ENCODE data around the gene FHIP1A. TPM values are rescaled to one million over a fixed set of nuclear protein-coding genes. Genes with fewer than 3 reads are reported as not detected.

Gene FHIP1A
- total and polyA plus RNA-seq, 2 donors (not counting 3 experiments of a cell fraction or from before 2014, with no cell fraction given), result 0.19 to 0.58 TPM

DNA sequence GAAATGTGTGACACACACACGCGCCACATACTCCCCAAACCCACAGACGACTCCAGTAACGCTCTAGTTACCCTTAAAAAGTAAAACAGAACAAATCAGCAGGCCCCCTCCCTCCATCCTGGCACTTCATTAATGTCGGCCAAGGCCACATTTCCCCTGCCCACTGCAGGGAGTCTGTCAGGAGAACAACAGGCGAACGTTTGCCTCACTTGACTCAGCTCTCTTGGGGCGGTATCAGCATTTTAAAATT is 671 bp upstream of the FHIP1A start:
- ChIA-PET CTCF (interaction anchor here (0.6 to 1.4 kb wide), 8 partner anchors 8 to 196 kb away, joined by 3 to 7 read pairs (median 3); no protein-coding TSS in a partner anchor), POLR2A (no interaction called here)
- DNase-seq (ENCODE audit: low read depth, low spot score) (no peak), FAIRE-seq (no peak)
- peak overlapping the region; percentile 53 for H2AFZ ChIP-seq (ENCODE audit: low read depth, low read length)
- TF ChIP-seq GATA2 (IDR thresholded peaks at IDR 0.05; ENCODE audit: insufficient read depth, insufficient read length, low read depth, low read length) (no peak), POLR2AphosphoS5 (IDR thresholded peaks at IDR 0.05; ENCODE audit: insufficient read depth, low read depth, low read length) (no peak), JUN (IDR thresholded peaks at IDR 0.05; ENCODE audit: borderline replicate concordance, insufficient read depth, insufficient read length, low read depth) (no peak), POLR2A (IDR thresholded peaks at IDR 0.05; ENCODE audit: low read depth, low read length) (no peak), EZH2 (IDR thresholded peaks at IDR 0.05; ENCODE audit: borderline replicate concordance, low read depth, low read length, severe bottlenecking) (peak; percentile 62), CTCF (IDR thresholded peaks at IDR 0.05; ENCODE audit: extremely low read depth in 1 of 2, insufficient read depth in 1 of 2, low read depth in 1 of 2, low read length in 2 of 2) (no peak)
- peaks cover 8% of the 10 kb centered on the region for H3K4me1 ChIP-seq (ENCODE audit: control insufficient read depth, extremely low read depth, insufficient read depth, low read length)
- no TSS peak for BruUV-seq (replicated peaks)
- peaks cover 0 to 9% of the 10 kb centered on the region in 2 experiments for H3K27me3 ChIP-seq (ENCODE audit: control insufficient read depth in 2 of 2, insufficient read depth in 2 of 2, low read length in 2 of 2)
- H3K79me2 ChIP-seq (ENCODE audit: control insufficient read depth, insufficient read depth, low read length), result no peaks in the 10 kb centered on the region
- H4K20me1 ChIP-seq (replicated peaks; ENCODE audit: control insufficient read depth, extremely low read depth, insufficient read depth, low read length), result no peaks in the 10 kb centered on the region
- intact Hi-C loops (cut with micrococcal nuclease) (loop anchor here (1.0 kb wide), 1 partner anchor 10 kb away; no protein-coding TSS in a partner anchor), dilution Hi-C loops (cut with MboI; ENCODE audit: extremely low pct_ligation_motif_present, low sequenced_read_pairs) (no loop called here)
- no peak overlapping the region for H3K27ac ChIP-seq (ENCODE audit: insufficient read depth, low read depth, low read length)
- peak overlapping the region; percentile 0 for H3K9ac ChIP-seq (replicated peaks; ENCODE audit: extremely low read depth, insufficient read depth, low read length)
- H3K9me3 ChIP-seq (replicated peaks; ENCODE audit: control insufficient read depth, insufficient read depth, low read length), result no peaks in the 10 kb centered on the region
- H3K9me1 ChIP-seq (replicated peaks; ENCODE audit: control insufficient read depth, extremely low read depth, insufficient read depth, low read length), result no peaks in the 10 kb centered on the region
- H3K4me3 ChIP-seq (replicated peaks in 1 of 3; ENCODE audit: insufficient read depth in 1 of 3, low read depth in 1 of 3, low read length in 3 of 3), result peak overlapping the region; percentile 19 to 53 (median 32)
- no peaks in the 10 kb centered on the region for H3K36me3 ChIP-seq (ENCODE audit: control insufficient read depth in 2 of 2, extremely low read depth in 1 of 2, insufficient read depth in 2 of 2, low read length in 2 of 2)
- peak overlapping the region; percentile 92 for H3K4me2 ChIP-seq (ENCODE audit: insufficient read depth, low read length)
